Upper lobe of left lung (tissue), 6 donors: ENCODE results near the gene ARFGEF3. TPM values are rescaled to one million over a fixed set of nuclear protein-coding genes. Genes with fewer than 3 reads are reported as not detected.
"Not testable (repeated sequence)": the region's sequence is repeated elsewhere in the genome, so short reads cannot be mapped to it uniquely, and the experiment has no call there.

ENCODE experiments used
- ATAC-seq, 2 donors: fragments of 200-7000 bp; cut with Tn5 transposase; one replicate each; pipeline ENCODE4 v1.9.1; 2022; ENCODE audit warnings: mild to moderate bottlenecking in 2 of 2, moderate library complexity in 2 of 2; ENCODE audit not compliant: low FRiP score in 2 of 2
- DNase-seq, 2 donors: peaks; one replicate each; pipeline ENCODE4 v3.0.0-alpha.2; 2019 to 2020
- H3K27ac ChIP-seq, 4 donors: fragments of 200-600 bp; sonication (generic); one replicate each; pipeline ENCODE4 v1.5.1; 2016 to 2019
- H3K27me3 ChIP-seq, 4 donors: fragments of 200-600 bp; sonication (generic); one replicate each; pipeline ENCODE4 v1.5.1; 2017 to 2019
- H3K36me3 ChIP-seq, 4 donors: fragments of 200-600 bp; sonication (generic); one replicate each; pipeline ENCODE4 v1.5.1; 2016 to 2019
- H3K4me1 ChIP-seq, 4 donors: fragments of 200-600 bp; sonication (generic); one replicate each; pipeline ENCODE4 v1.5.1; 2018 to 2019
- H3K4me3 ChIP-seq, 4 donors: fragments of 200-600 bp; sonication (generic); one replicate each; pipeline ENCODE4 v1.5.1; 2017 to 2019; ENCODE audit warnings: mild to moderate bottlenecking in 2 of 4, moderate library complexity in 1 of 4
- H3K9me3 ChIP-seq, 4 donors: fragments of 200-600 bp; sonication (generic); one replicate each; pipeline ENCODE4 v1.5.1; 2018 to 2019
- CTCF ChIP-seq, 6 experiments: fragments of 450-650 bp in 4 of 6; fragments of 200-600 bp in 2 of 6; sonication (generic) in 2 of 6; IDR thresholded peaks; one replicate each; pipeline ENCODE4 v1.5.1; 2016 to 2019; ENCODE audit warnings: antibody characterized with exemption in 6 of 6
- EP300 ChIP-seq, 4 donors: sonication (generic); formaldehyde crosslinking; IDR thresholded peaks; one replicate each; pipeline ENCODE4 v1.5.1; 2017; ENCODE audit warnings: antibody characterized with exemption in 4 of 4, control low read depth in 2 of 4
- POLR2A ChIP-seq, 4 donors: fragments of 450-650 bp; IDR thresholded peaks; one replicate each; pipeline ENCODE4 v1.5.1; 2016 to 2017; ENCODE audit warnings: antibody characterized with exemption in 4 of 4, mild to moderate bottlenecking in 2 of 4
- POLR2AphosphoS5 ChIP-seq, 2 donors: sonication (generic); formaldehyde crosslinking; IDR thresholded peaks; one replicate each; pipeline ENCODE4 v1.5.1; 2017; ENCODE audit warnings: antibody characterized with exemption in 2 of 2
- WGBS, 2 donors: methylation state at CpG; one replicate each; pipeline ENCODE4 v1.1.5; 2017 to 2018; 5-methylcytosine and 5-hydroxymethylcytosine counted together
- total RNA-seq, 6 donors: library from RNA; depleted of rRNA in 4 of 6; stranded (reverse); fragments of >200 nt in 4 of 6; gene quantifications; one replicate each; pipeline versions ENCODE4 v1.1.0 to v1.2.1, GENCODE V29; 2016 to 2021
- donor health status: DM: no; HTN: no; CAD: no; lungs with moderate emphysema.
- donor health status: DM: no; HTN: yes; CAD: no; lungs with severe emphysema.

Gene ARFGEF3
- total RNA-seq, 6 donors from 2014 or later = 19.8 to 53.6 (median 30.5) TPM

GRCh38 chr6:138116661-138116999 lies 45.1 kb upstream of the ARFGEF3 start:
- TF ChIP-seq EP300 (IDR thresholded peaks at IDR 0.05) = no peak
- no peak for TF ChIP-seq POLR2AphosphoS5 (IDR thresholded peaks at IDR 0.05)
- TF ChIP-seq POLR2A (IDR thresholded peaks at IDR 0.05) = no peak
- no peak for TF ChIP-seq CTCF (IDR thresholded peaks at IDR 0.05)
- Histone ChIP-seq H3K36me3 (no peaks in the 10 kb centered on the region), H3K4me1 (no peaks in the 10 kb centered on the region), H3K27me3 (no peaks in the 10 kb centered on the region), H3K27ac (no peak overlapping the region), H3K4me3 (no peak overlapping the region), H3K9me3 (no peaks in the 10 kb centered on the region)
- no peak for ATAC-seq
- DNase-seq = no peak
- WGBS, 2 donors = 63 to 70% methylated on average over 3 of the region's 3 CpGs

- no peaks in the 10 kb centered on the region for H3K9me3 ChIP-seq
- DNase-seq = no peak
- H3K36me3 ChIP-seq = no peaks in the 10 kb centered on the region
- ATAC-seq = no peak
- no peak overlapping the region for H3K4me3 ChIP-seq
- H3K4me1 ChIP-seq = no peaks in the 10 kb centered on the region
- WGBS, 2 donors = 94 to 97% methylated on average over 8 of the region's 8 CpGs
- no peaks in the 10 kb centered on the region for H3K27me3 ChIP-seq
- H3K27ac ChIP-seq = no peak overlapping the region
- no peak for TF ChIP-seq POLR2AphosphoS5 (IDR thresholded peaks at IDR 0.05)
- TF ChIP-seq CTCF (IDR thresholded peaks at IDR 0.05) = no peak
- no peak for TF ChIP-seq POLR2A (IDR thresholded peaks at IDR 0.05)
- no peak for TF ChIP-seq EP300 (IDR thresholded peaks at IDR 0.05)
Measured at GRCh38 chr6:138117376-138117914, 44.3 kb upstream of the ARFGEF3 start.

GRCh38 chr6:138119229-138119628 lies 42.5 kb upstream of the ARFGEF3 start:
- not testable (repeated sequence) for H3K27ac ChIP-seq, H3K4me1 ChIP-seq, H3K4me3 ChIP-seq, H3K36me3 ChIP-seq, ATAC-seq, H3K27me3 ChIP-seq, DNase-seq, H3K9me3 ChIP-seq
- WGBS, 2 donors = 86 to 100% methylated on average over 1 of the region's 1 CpG

GRCh38 chr6:138119976-138120375 lies 41.8 kb upstream of the ARFGEF3 start:
- Histone ChIP-seq H3K27me3 (no peaks in the 10 kb centered on the region), H3K4me1 (no peaks in the 10 kb centered on the region), H3K4me3 (no peak overlapping the region), H3K9me3 (no peaks in the 10 kb centered on the region), H3K36me3 (no peaks in the 10 kb centered on the region), H3K27ac (no peak overlapping the region)
- no peak for DNase-seq
- no peak for ATAC-seq
- TF ChIP-seq CTCF (IDR thresholded peaks at IDR 0.05) = no peak
- TF ChIP-seq POLR2AphosphoS5 (IDR thresholded peaks at IDR 0.05) = no peak
- no peak for TF ChIP-seq POLR2A (IDR thresholded peaks at IDR 0.05)
- no peak for TF ChIP-seq EP300 (IDR thresholded peaks at IDR 0.05)

- Histone ChIP-seq H3K9me3 (no peaks in the 10 kb centered on the region), H3K4me3 (no peak overlapping the region), H3K36me3 (no peaks in the 10 kb centered on the region), H3K27me3 (no peaks in the 10 kb centered on the region), H3K27ac (no peak overlapping the region), H3K4me1 (no peaks in the 10 kb centered on the region)
- DNase-seq (no peak), ATAC-seq (no peak)
- no peak for TF ChIP-seq EP300 (IDR thresholded peaks at IDR 0.05)
- no peak for TF ChIP-seq CTCF (IDR thresholded peaks at IDR 0.05)
- TF ChIP-seq POLR2AphosphoS5 (IDR thresholded peaks at IDR 0.05) = no peak
- TF ChIP-seq POLR2A (IDR thresholded peaks at IDR 0.05) = no peak
- WGBS, 2 donors = 95 to 97% methylated on average over 4 of the region's 4 CpGs
Measured at GRCh38 chr6:138124096-138124495, 37.6 kb upstream of the ARFGEF3 start.
